Activated T-helper 1 cell treated with Interleukin-2 at 50 U/mL for 16 hours (primary cell): ENCODE data around the gene PTPRK.

ENCODE experiments used
- DNase-seq: peaks from one replicate; pipeline ENCODE4 v3.0.0-alpha.2; 2020; ENCODE audit warnings: low read depth

The PTPRK gene

GRCh38 chr6:128179876-128180438 lies 340.4 kb downstream of the PTPRK start:
- no peak for DNase-seq

- no peak for DNase-seq
These were observed 345.7 kb downstream of the PTPRK start for GRCh38 chr6:128174724-128175123.

GRCh38 chr6:128172752-128173682 lies 347.4 kb downstream of the PTPRK start:
- no peak for DNase-seq

- DNase-seq = no peak
These were observed 348.3 kb downstream of the PTPRK start for GRCh38 chr6:128172081-128172480.

- DNase-seq = no peak
These were observed 349.2 kb downstream of the PTPRK start for GRCh38 chr6:128171182-128171581.

- DNase-seq = no peak
These were observed 352.2 kb downstream of the PTPRK start for GRCh38 chr6:128168244-128168643.

- no peak for DNase-seq
These were observed 352.8 kb downstream of the PTPRK start for GRCh38 chr6:128167552-128167951.

GRCh38 chr6:128164254-128164653 lies 356.1 kb downstream of the PTPRK start:
- no peak for DNase-seq

GRCh38 chr6:128162423-128162822 lies 358.0 kb downstream of the PTPRK start:
- DNase-seq = no peak

- DNase-seq = no peak
These were observed 358.6 kb downstream of the PTPRK start for GRCh38 chr6:128161839-128162238.

- no peak for DNase-seq
These were observed 359.1 kb downstream of the PTPRK start for GRCh38 chr6:128161263-128161662.

GRCh38 chr6:128158496-128158895 lies 361.9 kb downstream of the PTPRK start:
- no peak for DNase-seq

- no peak for DNase-seq
These were observed 363.9 kb downstream of the PTPRK start for GRCh38 chr6:128156321-128157111.

GRCh38 chr6:128155826-128156225 lies 364.6 kb downstream of the PTPRK start:
- no peak for DNase-seq

- DNase-seq = no peak
These were observed 367.8 kb downstream of the PTPRK start for GRCh38 chr6:128152551-128152950.

GRCh38 chr6:128150376-128150775 lies 370.0 kb downstream of the PTPRK start:
- DNase-seq = no peak

- no peak for DNase-seq
These were observed 370.6 kb downstream of the PTPRK start for GRCh38 chr6:128149796-128150195.

GRCh38 chr6:128144320-128144719 lies 376.1 kb downstream of the PTPRK start:
- no peak for DNase-seq

- DNase-seq = no peak
These were observed 378.5 kb downstream of the PTPRK start for GRCh38 chr6:128141932-128142331.

- DNase-seq = no peak
These were observed 380.9 kb downstream of the PTPRK start for GRCh38 chr6:128139519-128139918.

GRCh38 chr6:128138694-128139093 lies 381.7 kb downstream of the PTPRK start:
- DNase-seq = no peak

GRCh38 chr6:128135325-128135724 lies 385.1 kb downstream of the PTPRK start:
- DNase-seq = no peak

GRCh38 chr6:128131566-128131965 lies 388.8 kb downstream of the PTPRK start:
- no peak for DNase-seq
